ENCODE measurements around the gene ZNF786. TPM values are rescaled to one million over a fixed set of nuclear protein-coding genes. Genes with fewer than 3 reads are reported as not detected.

ZNF786 gene
- total and polyA plus RNA-seq, 9 of the 15 experiments (the other 6 are each of a cell fraction or from before 2014, with no cell fraction given), result 0.31 to 5.4 (median 3.0) TPM

DNA sequence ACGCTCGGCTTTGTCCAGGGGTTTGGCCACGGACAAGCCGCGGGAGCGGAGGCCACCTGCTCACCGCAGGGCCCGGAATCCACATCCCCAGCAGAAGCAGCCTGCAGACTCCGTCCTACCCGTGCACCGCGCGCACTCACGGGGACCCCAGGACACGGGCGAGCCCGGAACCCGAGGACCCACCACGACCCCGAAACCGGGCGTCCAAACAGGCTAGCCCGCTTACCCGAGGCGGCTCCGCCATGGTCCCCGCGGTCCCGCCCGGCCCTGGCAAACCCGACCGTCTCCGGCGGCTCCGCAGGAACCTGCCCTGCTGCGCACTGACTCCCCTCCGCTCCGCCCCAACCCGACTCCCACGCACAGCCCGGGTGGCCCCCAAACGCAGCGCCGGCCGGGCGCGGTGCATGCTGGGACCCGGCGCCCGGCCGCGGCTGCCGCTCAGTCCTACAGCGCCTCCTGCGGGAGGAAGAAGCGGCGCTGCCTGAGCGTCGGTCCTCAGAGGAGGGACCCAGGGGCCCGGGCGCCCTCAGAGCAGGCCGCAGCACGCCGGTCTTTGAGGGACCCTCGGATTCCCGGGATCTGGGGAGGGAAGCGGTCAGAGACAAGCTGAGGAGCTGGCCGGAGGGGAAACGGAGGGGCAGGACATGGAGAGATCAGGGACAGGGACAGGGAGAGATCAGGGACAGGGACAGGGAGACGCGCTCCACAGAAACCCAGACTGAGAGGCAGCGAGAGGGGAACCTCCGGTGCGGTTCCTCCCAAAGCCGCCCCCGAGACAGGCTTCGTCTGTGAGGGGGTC lies at the start of gene ZNF786 (continued):
- TF ChIP-seq, protein P1, sequence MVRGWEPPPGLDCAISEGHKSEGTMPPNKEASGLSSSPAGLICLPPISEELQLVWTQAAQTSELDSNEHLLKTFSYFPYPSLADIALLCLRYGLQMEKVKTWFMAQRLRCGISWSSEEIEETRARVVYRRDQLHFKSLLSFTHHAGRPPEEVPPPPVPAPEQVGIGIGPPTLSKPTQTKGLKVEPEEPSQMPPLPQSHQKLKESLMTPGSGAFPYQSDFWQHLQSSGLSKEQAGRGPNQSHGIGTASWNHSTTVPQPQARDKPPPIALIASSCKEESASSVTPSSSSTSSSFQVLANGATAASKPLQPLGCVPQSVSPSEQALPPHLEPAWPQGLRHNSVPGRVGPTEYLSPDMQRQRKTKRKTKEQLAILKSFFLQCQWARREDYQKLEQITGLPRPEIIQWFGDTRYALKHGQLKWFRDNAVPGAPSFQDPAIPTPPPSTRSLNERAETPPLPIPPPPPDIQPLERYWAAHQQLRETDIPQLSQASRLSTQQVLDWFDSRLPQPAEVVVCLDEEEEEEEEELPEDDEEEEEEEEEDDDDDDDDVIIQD (CRISPR knock-in tag; IDR thresholded peaks at IDR 0.05), result peak; percentile 67; the same call in 1 of the 2 replicates
- TF ChIP-seq, protein P2, sequence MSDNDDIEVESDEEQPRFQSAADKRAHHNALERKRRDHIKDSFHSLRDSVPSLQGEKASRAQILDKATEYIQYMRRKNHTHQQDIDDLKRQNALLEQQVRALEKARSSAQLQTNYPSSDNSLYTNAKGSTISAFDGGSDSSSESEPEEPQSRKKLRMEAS (CRISPR knock-in tag; IDR thresholded peaks at IDR 0.05), result peak; percentile 79
- TF ChIP-seq ZNF282 (CRISPR knock-in tag; IDR thresholded peaks at IDR 0.05), result 0 out of 2 replicates have a peak, but pooled peaks have one; percentile 44
- TF ChIP-seq YY1 (IDR thresholded peaks at IDR 0.05; ENCODE audit: borderline replicate concordance in 1 of 3, control insufficient read depth in 1 of 3, extremely low read depth in 1 of 3, insufficient read depth in 3 of 3, insufficient read length in 1 of 3, insufficient replicate concordance in 2 of 3, low read depth in 1 of 3, low read length in 2 of 3), result peak in 2 of 3 experiments; percentile 65 to 75
- TF ChIP-seq ETV1 (tag; conservative IDR thresholded peaks at IDR 0.05; ENCODE audit: low read depth), result 0 out of 2 replicates have a peak, but pooled peaks have one; percentile 33
- TF ChIP-seq GATAD2A (IDR thresholded peaks at IDR 0.05), result peak; percentile 97
- TF ChIP-seq SAP30 (IDR thresholded peaks at IDR 0.05; ENCODE audit: borderline replicate concordance, insufficient read depth, low read depth, low read length, poor library complexity, severe bottlenecking), result peak; percentile 93
- TF ChIP-seq, protein P3, sequence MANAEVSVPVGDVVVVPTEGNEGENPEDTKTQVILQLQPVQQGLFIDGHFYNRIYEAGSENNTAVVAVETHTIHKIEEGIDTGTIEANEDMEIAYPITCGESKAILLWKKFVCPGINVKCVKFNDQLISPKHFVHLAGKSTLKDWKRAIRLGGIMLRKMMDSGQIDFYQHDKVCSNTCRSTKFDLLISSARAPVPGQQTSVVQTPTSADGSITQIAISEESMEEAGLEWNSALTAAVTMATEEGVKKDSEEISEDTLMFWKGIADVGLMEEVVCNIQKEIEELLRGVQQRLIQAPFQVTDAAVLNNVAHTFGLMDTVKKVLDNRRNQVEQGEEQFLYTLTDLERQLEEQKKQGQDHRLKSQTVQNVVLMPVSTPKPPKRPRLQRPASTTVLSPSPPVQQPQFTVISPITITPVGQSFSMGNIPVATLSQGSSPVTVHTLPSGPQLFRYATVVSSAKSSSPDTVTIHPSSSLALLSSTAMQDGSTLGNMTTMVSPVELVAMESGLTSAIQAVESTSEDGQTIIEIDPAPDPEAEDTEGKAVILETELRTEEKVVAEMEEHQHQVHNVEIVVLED (CRISPR knock-in tag; IDR thresholded peaks at IDR 0.05), result peak; percentile 77
- TF ChIP-seq, protein P4, sequence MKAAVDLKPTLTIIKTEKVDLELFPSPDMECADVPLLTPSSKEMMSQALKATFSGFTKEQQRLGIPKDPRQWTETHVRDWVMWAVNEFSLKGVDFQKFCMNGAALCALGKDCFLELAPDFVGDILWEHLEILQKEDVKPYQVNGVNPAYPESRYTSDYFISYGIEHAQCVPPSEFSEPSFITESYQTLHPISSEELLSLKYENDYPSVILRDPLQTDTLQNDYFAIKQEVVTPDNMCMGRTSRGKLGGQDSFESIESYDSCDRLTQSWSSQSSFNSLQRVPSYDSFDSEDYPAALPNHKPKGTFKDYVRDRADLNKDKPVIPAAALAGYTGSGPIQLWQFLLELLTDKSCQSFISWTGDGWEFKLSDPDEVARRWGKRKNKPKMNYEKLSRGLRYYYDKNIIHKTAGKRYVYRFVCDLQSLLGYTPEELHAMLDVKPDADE (conservative IDR thresholded peaks at IDR 0.05; ENCODE audit: control insufficient read depth, low read depth, low read length), result 0 out of 2 replicates have a peak, but pooled peaks have one; percentile 16
- peak; percentile 91 for TF ChIP-seq L3MBTL2 (IDR thresholded peaks at IDR 0.05)
- no peak for TF ChIP-seq GTF2E2 (tag; IDR thresholded peaks at IDR 0.05)
- peak; percentile 66; the same call in 1 of the 2 replicates for TF ChIP-seq SMARCA5 (IDR thresholded peaks at IDR 0.05)
- TF ChIP-seq, protein P5, sequence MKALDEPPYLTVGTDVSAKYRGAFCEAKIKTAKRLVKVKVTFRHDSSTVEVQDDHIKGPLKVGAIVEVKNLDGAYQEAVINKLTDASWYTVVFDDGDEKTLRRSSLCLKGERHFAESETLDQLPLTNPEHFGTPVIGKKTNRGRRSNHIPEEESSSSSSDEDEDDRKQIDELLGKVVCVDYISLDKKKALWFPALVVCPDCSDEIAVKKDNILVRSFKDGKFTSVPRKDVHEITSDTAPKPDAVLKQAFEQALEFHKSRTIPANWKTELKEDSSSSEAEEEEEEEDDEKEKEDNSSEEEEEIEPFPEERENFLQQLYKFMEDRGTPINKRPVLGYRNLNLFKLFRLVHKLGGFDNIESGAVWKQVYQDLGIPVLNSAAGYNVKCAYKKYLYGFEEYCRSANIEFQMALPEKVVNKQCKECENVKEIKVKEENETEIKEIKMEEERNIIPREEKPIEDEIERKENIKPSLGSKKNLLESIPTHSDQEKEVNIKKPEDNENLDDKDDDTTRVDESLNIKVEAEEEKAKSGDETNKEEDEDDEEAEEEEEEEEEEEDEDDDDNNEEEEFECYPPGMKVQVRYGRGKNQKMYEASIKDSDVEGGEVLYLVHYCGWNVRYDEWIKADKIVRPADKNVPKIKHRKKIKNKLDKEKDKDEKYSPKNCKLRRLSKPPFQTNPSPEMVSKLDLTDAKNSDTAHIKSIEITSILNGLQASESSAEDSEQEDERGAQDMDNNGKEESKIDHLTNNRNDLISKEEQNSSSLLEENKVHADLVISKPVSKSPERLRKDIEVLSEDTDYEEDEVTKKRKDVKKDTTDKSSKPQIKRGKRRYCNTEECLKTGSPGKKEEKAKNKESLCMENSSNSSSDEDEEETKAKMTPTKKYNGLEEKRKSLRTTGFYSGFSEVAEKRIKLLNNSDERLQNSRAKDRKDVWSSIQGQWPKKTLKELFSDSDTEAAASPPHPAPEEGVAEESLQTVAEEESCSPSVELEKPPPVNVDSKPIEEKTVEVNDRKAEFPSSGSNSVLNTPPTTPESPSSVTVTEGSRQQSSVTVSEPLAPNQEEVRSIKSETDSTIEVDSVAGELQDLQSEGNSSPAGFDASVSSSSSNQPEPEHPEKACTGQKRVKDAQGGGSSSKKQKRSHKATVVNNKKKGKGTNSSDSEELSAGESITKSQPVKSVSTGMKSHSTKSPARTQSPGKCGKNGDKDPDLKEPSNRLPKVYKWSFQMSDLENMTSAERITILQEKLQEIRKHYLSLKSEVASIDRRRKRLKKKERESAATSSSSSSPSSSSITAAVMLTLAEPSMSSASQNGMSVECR (CRISPR knock-in tag; IDR thresholded peaks at IDR 0.05), result peak; percentile 72
- peak; percentile 74 for TF ChIP-seq SOX6 (IDR thresholded peaks at IDR 0.05)
